ENCODE results near the gene KCTD17. TPM values are rescaled to one million over a fixed set of nuclear protein-coding genes. Genes with fewer than 3 reads are reported as not detected.
A peak's percentile ranks its signal among the peaks of the same experiment; 100 is the strongest.

Gene KCTD17
- total RNA-seq, 1 experiment from 2014 or later = 6.3 TPM

- no peak for DNase-seq (ENCODE audit: low spot score)
Measured at GRCh38 chr22:37021041-37021440, 30.5 kb upstream of the KCTD17 start.

GRCh38 chr22:37021710-37022482 is 29.6 kb upstream of the KCTD17 start:
- DNase-seq (ENCODE audit: low spot score) = no peak

- DNase-seq (ENCODE audit: low spot score) = no peak
Measured at GRCh38 chr22:37022483-37023337, 28.8 kb upstream of the KCTD17 start.

- no peak for DNase-seq (ENCODE audit: low spot score)
Measured at GRCh38 chr22:37023743-37024338, 27.7 kb upstream of the KCTD17 start.

- no peak for DNase-seq (ENCODE audit: low spot score)
Measured at GRCh38 chr22:37024339-37025157, 27.0 kb upstream of the KCTD17 start.

- no peak for DNase-seq (ENCODE audit: low spot score)
Measured at GRCh38 chr22:37025500-37026070, 26.0 kb upstream of the KCTD17 start.

GRCh38 chr22:37026325-37026724 is 25.2 kb upstream of the KCTD17 start:
- DNase-seq (ENCODE audit: low spot score) = no peak

GRCh38 chr22:37027556-37027955 is 24.0 kb upstream of the KCTD17 start:
- DNase-seq (ENCODE audit: low spot score) = no peak

- no peak for DNase-seq (ENCODE audit: low spot score)
Measured at GRCh38 chr22:37028692-37029674, 22.6 kb upstream of the KCTD17 start.

GRCh38 chr22:37030560-37031281 is 20.8 kb upstream of the KCTD17 start:
- DNase-seq (ENCODE audit: low spot score) = no peak

- DNase-seq (ENCODE audit: low spot score) = no peak
Measured at GRCh38 chr22:37032134-37032534, 19.4 kb upstream of the KCTD17 start.

- DNase-seq (ENCODE audit: low spot score) = peak; percentile 45
Measured at GRCh38 chr22:37032535-37033460, 18.7 kb upstream of the KCTD17 start.

- DNase-seq (ENCODE audit: low spot score) = no peak
Measured at GRCh38 chr22:37033605-37034430, 17.7 kb upstream of the KCTD17 start.

GRCh38 chr22:37036655-37037377 is 14.7 kb upstream of the KCTD17 start:
- DNase-seq (ENCODE audit: low spot score) = no peak

- DNase-seq (ENCODE audit: low spot score) = no peak
Measured at GRCh38 chr22:37037669-37038068, 13.9 kb upstream of the KCTD17 start.

- no peak for DNase-seq (ENCODE audit: low spot score)
Measured at GRCh38 chr22:37039466-37039865, 12.1 kb upstream of the KCTD17 start.

All from H4 (cell line).